Spinal cord (tissue), 10 donors: ENCODE data around the gene DDX21. TPM values are rescaled to one million over a fixed set of nuclear protein-coding genes. Genes with fewer than 3 reads are reported as not detected.
"Not testable (repeated sequence)": the region's sequence is repeated elsewhere in the genome, so short reads cannot be mapped to it uniquely, and the experiment has no call there.

Source experiments
- DNase-seq, 6 donors: peaks; one replicate each; pipeline versions ENCODE4 v3.0.0 to v3.0.0-alpha.2; 2013 to 2015; ENCODE audit warnings: low spot score in 6 of 6, low read depth in 4 of 6
- H3K27ac ChIP-seq: one replicate; pipeline ENCODE4 v1.5.1; 2013; ENCODE audit warnings: low read depth, low read length, control low read depth
- H3K27me3 ChIP-seq: one replicate; pipeline ENCODE4 v1.6.1; 2013; ENCODE audit warnings: low read length; ENCODE audit not compliant: control insufficient read depth, insufficient read depth
- H3K36me3 ChIP-seq: one replicate; pipeline ENCODE4 v1.6.1; 2013; ENCODE audit warnings: low read length; ENCODE audit not compliant: control insufficient read depth, insufficient read depth
- H3K4me1 ChIP-seq: one replicate; pipeline ENCODE4 v1.6.1; 2013; ENCODE audit warnings: low read length; ENCODE audit not compliant: control insufficient read depth, insufficient read depth
- H3K4me3 ChIP-seq: one replicate; pipeline ENCODE4 v1.5.1; 2013; ENCODE audit warnings: low read depth, low read length, control low read depth
- H3K9me3 ChIP-seq: one replicate; pipeline ENCODE4 v1.6.1; 2013; ENCODE audit warnings: low read length; ENCODE audit not compliant: control insufficient read depth, insufficient read depth
- WGBS: methylation state at CpG from one replicate; pipeline ENCODE4 v1.1.5; 2013; ENCODE audit warnings: missing lambda C conversion rate; ENCODE audit not compliant: insufficient coverage; 5-methylcytosine and 5-hydroxymethylcytosine counted together
- polyA plus RNA-seq, 2 donors: library from polyadenylated mRNA; unstranded; fragments of 120-200 nt; gene quantifications; one replicate each; pipeline ENCODE4 v1.2.1, GENCODE V29; 2013; ENCODE audit not compliant: insufficient read length in 2 of 2
- total RNA-seq, 2 donors: library from RNA; depleted of rRNA in 1 of 2; stranded (reverse); fragments of 120-200 nt in 1 of 2; fragments of >200 nt in 1 of 2; gene quantifications; one replicate each; pipeline versions ENCODE4 v1.2.3 to v1.2.4, GENCODE V29; 2013 to 2014
- donor health status: healthy.

Gene DDX21
- total and polyA plus RNA-seq, 4 donors, result 26.6 to 40.5 (median 34.3) TPM

- H3K36me3 ChIP-seq, result peaks cover 18% of the 10 kb centered on the region
- H3K9me3 ChIP-seq, result no peaks in the 10 kb centered on the region
- H3K4me3 ChIP-seq, result no peak overlapping the region
- H3K27ac ChIP-seq, result no peak overlapping the region
- WGBS, result no CpG with 5 or more reads among the region's 6 CpGs
- H3K4me1 ChIP-seq, result no peaks in the 10 kb centered on the region
- DNase-seq, result no peak
- H3K27me3 ChIP-seq, result no peaks in the 10 kb centered on the region
Observed at GRCh38 chr10:69005704-69006485, 49.9 kb downstream of the DDX21 start.

- no peak for DNase-seq
- Histone ChIP-seq H3K27ac (no peak overlapping the region), H3K4me3 (no peak overlapping the region), H3K36me3 (peaks cover 15% of the 10 kb centered on the region), H3K9me3 (no peaks in the 10 kb centered on the region), H3K4me1 (no peaks in the 10 kb centered on the region), H3K27me3 (no peaks in the 10 kb centered on the region)
- WGBS, result no CpG with 5 or more reads among the region's 3 CpGs
Observed at GRCh38 chr10:69007260-69007659, 51.3 kb downstream of the DDX21 start.

GRCh38 chr10:69009360-69009759 is 53.4 kb downstream of the DDX21 start:
- Histone ChIP-seq H3K4me3 (no peak overlapping the region), H3K4me1 (no peaks in the 10 kb centered on the region), H3K27ac (no peak overlapping the region), H3K27me3 (no peaks in the 10 kb centered on the region), H3K9me3 (no peaks in the 10 kb centered on the region), H3K36me3 (peaks cover 21% of the 10 kb centered on the region)
- WGBS, result no CpG with 5 or more reads among the region's 2 CpGs
- no peak for DNase-seq

- Histone ChIP-seq H3K27me3 (no peaks in the 10 kb centered on the region), H3K9me3 (no peaks in the 10 kb centered on the region), H3K27ac (no peak overlapping the region), H3K36me3 (peaks cover 24% of the 10 kb centered on the region), H3K4me1 (no peaks in the 10 kb centered on the region), H3K4me3 (no peak overlapping the region)
- no CpG with 5 or more reads among the region's 1 CpG for WGBS
- DNase-seq, result no peak
Observed at GRCh38 chr10:69010151-69010640, 54.2 kb downstream of the DDX21 start.

- H3K4me1 ChIP-seq, H3K9me3 ChIP-seq, DNase-seq, H3K27ac ChIP-seq, H3K27me3 ChIP-seq, H3K4me3 ChIP-seq: not testable (repeated sequence)
- H3K36me3 ChIP-seq, result peaks cover 28% of the 10 kb centered on the region
- no CpG with 5 or more reads among the region's 2 CpGs for WGBS
Observed at GRCh38 chr10:69012778-69013177, 56.8 kb downstream of the DDX21 start.

- no peaks in the 10 kb centered on the region for H3K9me3 ChIP-seq
- H3K36me3 ChIP-seq, result peaks cover 37% of the 10 kb centered on the region
- 100% methylated on average over 1 of the region's 1 CpG for WGBS
- no peak overlapping the region for H3K27ac ChIP-seq
- no peaks in the 10 kb centered on the region for H3K27me3 ChIP-seq
- no peaks in the 10 kb centered on the region for H3K4me1 ChIP-seq
- H3K4me3 ChIP-seq, result no peak overlapping the region
- no peak for DNase-seq
Observed at GRCh38 chr10:69014171-69014570, 58.2 kb downstream of the DDX21 start.

- no peak overlapping the region for H3K27ac ChIP-seq
- peaks cover 29% of the 10 kb centered on the region for H3K36me3 ChIP-seq
- no peak for DNase-seq
- H3K9me3 ChIP-seq, result no peaks in the 10 kb centered on the region
- WGBS, result 88% methylated on average over 2 of the region's 3 CpGs
- no peaks in the 10 kb centered on the region for H3K4me1 ChIP-seq
- H3K27me3 ChIP-seq, result no peaks in the 10 kb centered on the region
- no peak overlapping the region for H3K4me3 ChIP-seq
Observed at GRCh38 chr10:69018613-69019012, 62.6 kb downstream of the DDX21 start.

GRCh38 chr10:69022611-69023010 is 66.6 kb downstream of the DDX21 start:
- Histone ChIP-seq H3K27me3 (no peaks in the 10 kb centered on the region), H3K9me3 (no peaks in the 10 kb centered on the region), H3K4me1 (no peaks in the 10 kb centered on the region), H3K4me3 (no peak overlapping the region), H3K36me3 (peaks cover 17% of the 10 kb centered on the region), H3K27ac (no peak overlapping the region)
- 98% methylated on average over 19 of the region's 19 CpGs for WGBS
- DNase-seq, result no peak

GRCh38 chr10:69025370-69025896 is 69.5 kb downstream of the DDX21 start:
- 75% methylated on average over 1 of the region's 4 CpGs for WGBS
- Histone ChIP-seq H3K4me1 (no peaks in the 10 kb centered on the region), H3K9me3 (no peaks in the 10 kb centered on the region)

GRCh38 chr10:69033256-69033655 is 77.3 kb downstream of the DDX21 start:
- no CpG with 5 or more reads among the region's 4 CpGs for WGBS
- no peak for DNase-seq
- H3K9me3 ChIP-seq, result no peaks in the 10 kb centered on the region
- no peak overlapping the region for H3K4me3 ChIP-seq
- H3K4me1 ChIP-seq, result no peaks in the 10 kb centered on the region
- H3K36me3 ChIP-seq, result no peaks in the 10 kb centered on the region
- no peak overlapping the region for H3K27ac ChIP-seq
- no peaks in the 10 kb centered on the region for H3K27me3 ChIP-seq

More at GRCh38 chr10:69025370-69025896, 69.5 kb downstream of the DDX21 start:
- Histone ChIP-seq H3K27ac (no peak overlapping the region), H3K27me3 (no peaks in the 10 kb centered on the region), H3K4me3 (no peak overlapping the region), H3K36me3 (peaks cover 8% of the 10 kb centered on the region)
- no peak for DNase-seq
